Measurements from ENCODE around the gene SETD9. TPM values are rescaled to one million over a fixed set of nuclear protein-coding genes. Genes with fewer than 3 reads are reported as not detected.

Gene SETD9
- total RNA-seq, 4 donors from 2014 or later: 6.2 to 23.8 (median 8.7) TPM

- DNase-seq: no peak
- H3K4me3 ChIP-seq: no peak overlapping the region
- no peak overlapping the region for H3K27ac ChIP-seq
- intact Hi-C loops (cut with DNase I): no loop called here
- TF ChIP-seq CTCF (IDR thresholded peaks at IDR 0.05) (no peak), POLR2A (IDR thresholded peaks at IDR 0.05) (no peak)
- H3K27me3 ChIP-seq: peaks cover 0 to 57% (median 0%) of the 10 kb centered on the region in 4 donors
- no peaks in the 10 kb centered on the region for H3K36me3 ChIP-seq
- H3K9me3 ChIP-seq: no peaks in the 10 kb centered on the region
- H3K4me1 ChIP-seq: no peaks in the 10 kb centered on the region
- WGBS, 2 donors: 82 to 85% methylated on average over 2 of the region's 2 CpGs
These were observed 49.2 kb downstream of the SETD9 start for GRCh38 chr5:56958595-56958994.

GRCh38 chr5:56959326-56959725 lies 49.9 kb downstream of the SETD9 start:
- 84 to 86% methylated on average over 4 of the region's 4 CpGs for WGBS, 2 donors
- peaks cover 0 to 55% (median 0%) of the 10 kb centered on the region in 4 donors for H3K27me3 ChIP-seq
- no peaks in the 10 kb centered on the region for H3K36me3 ChIP-seq
- no peaks in the 10 kb centered on the region for H3K9me3 ChIP-seq
- H3K4me3 ChIP-seq: no peak overlapping the region
- H3K4me1 ChIP-seq: no peaks in the 10 kb centered on the region
- no peak for TF ChIP-seq CTCF (IDR thresholded peaks at IDR 0.05)
- no peak for TF ChIP-seq POLR2A (IDR thresholded peaks at IDR 0.05)
- H3K27ac ChIP-seq: no peak overlapping the region
- intact Hi-C loops (cut with DNase I): no loop called here
- no peak for DNase-seq

GRCh38 chr5:56961746-56962145 lies 52.4 kb downstream of the SETD9 start:
- DNase-seq: no peak
- TF ChIP-seq POLR2A (IDR thresholded peaks at IDR 0.05): no peak
- TF ChIP-seq CTCF (IDR thresholded peaks at IDR 0.05): no peak
- 84 to 86% methylated on average over 5 to 6 of the region's 6 CpGs for WGBS, 2 donors

GRCh38 chr5:56962286-56962685 lies 52.9 kb downstream of the SETD9 start:
- 23 to 29% methylated on average over 2 of the region's 2 CpGs for WGBS, 2 donors
- no peak for DNase-seq
- intact Hi-C loops (cut with DNase I): no loop called here

More at GRCh38 chr5:56961746-56962145, 52.4 kb downstream of the SETD9 start:
- Histone ChIP-seq H3K4me3 (no peak overlapping the region), H3K4me1 (no peaks in the 10 kb centered on the region), H3K36me3 (no peaks in the 10 kb centered on the region), H3K27me3 (peaks cover 0 to 64% (median 0%) of the 10 kb centered on the region in 4 donors), H3K9me3 (no peaks in the 10 kb centered on the region), H3K27ac (no peak overlapping the region)
- intact Hi-C loops (cut with DNase I): no loop called here

GRCh38 chr5:56963246-56963645 lies 53.9 kb downstream of the SETD9 start:
- no peaks in the 10 kb centered on the region for H3K4me1 ChIP-seq
- no peaks in the 10 kb centered on the region for H3K36me3 ChIP-seq
- intact Hi-C loops (cut with DNase I): no loop called here
- H3K4me3 ChIP-seq: no peak overlapping the region
- DNase-seq: no peak
- H3K27ac ChIP-seq: no peak overlapping the region
- peaks cover 0 to 65% (median 0%) of the 10 kb centered on the region in 4 donors for H3K27me3 ChIP-seq
- 62 to 67% methylated on average over 5 of the region's 5 CpGs for WGBS, 2 donors
- TF ChIP-seq POLR2A (IDR thresholded peaks at IDR 0.05): no peak
- no peak for TF ChIP-seq CTCF (IDR thresholded peaks at IDR 0.05)
- no peaks in the 10 kb centered on the region for H3K9me3 ChIP-seq

More at GRCh38 chr5:56962286-56962685, 52.9 kb downstream of the SETD9 start:
- Histone ChIP-seq H3K4me3 (no peak overlapping the region), H3K27ac (no peak overlapping the region), H3K9me3 (no peaks in the 10 kb centered on the region), H3K27me3 (peaks cover 0 to 70% (median 0%) of the 10 kb centered on the region in 4 donors), H3K4me1 (no peaks in the 10 kb centered on the region), H3K36me3 (no peaks in the 10 kb centered on the region)
- TF ChIP-seq CTCF (IDR thresholded peaks at IDR 0.05) (no peak), POLR2A (IDR thresholded peaks at IDR 0.05) (no peak)

Data from esophagus squamous epithelium (tissue), 5 donors.